B cell (primary cell): Measurements from ENCODE around the gene AKIRIN1. TPM values are rescaled to one million over a fixed set of nuclear protein-coding genes. Genes with fewer than 3 reads are reported as not detected.
A peak's percentile ranks its signal among the peaks of the same experiment; 100 is the strongest.

Experiments
- ATAC-seq: fragments of 200-7000 bp; cut with Tn5 transposase; one replicate; pipeline ENCODE4 v1.10.0; 2021; ENCODE audit warnings: low read depth, mild to moderate bottlenecking, moderate number of reproducible peaks, moderate library complexity
- CTCF ChIA-PET: fragments of 350-600 bp; sonication (Branson Sonifier 250); formaldehyde crosslinking; loops from one replicate; lab custom pipeline; 2021; ENCODE audit warnings: antibody characterized with exemption, inconsistent platforms; lab: Charles Lee
- POLR2A ChIA-PET: fragments of 350-600 bp; sonication (Branson Sonifier 250); formaldehyde crosslinking; loops from one replicate; lab custom pipeline; 2021; ENCODE audit warnings: antibody characterized with exemption; lab: Charles Lee
- DNase-seq: peaks from one replicate; pipeline ENCODE4 v3.0.0; 2013
- H2AFZ ChIP-seq: 2 replicates; pipeline ENCODE4 v1.6.1; 2012; ENCODE audit warnings: mild to moderate bottlenecking, low read depth, low read length; ENCODE audit not compliant: insufficient read depth, poor library complexity, severe bottlenecking
- H3K27ac ChIP-seq, 2 donors: 1 replicate in 1 of 2; 2 replicates in 1 of 2; pipeline ENCODE4 v1.5.1; 2012 to 2013; ENCODE audit warnings: low read length in 2 of 2, mild to moderate bottlenecking in 2 of 2, moderate library complexity in 1 of 2
- H3K27me3 ChIP-seq, 4 experiments: fragments of 200-600 bp in 1 of 4; sonication (generic) in 1 of 4; replicated peaks in 1 of 4; 1 replicate in 2 of 4; 2 replicates in 2 of 4; pipeline versions ENCODE4 v1.6.1 to v1.7.0; 2013 to 2016; ENCODE audit warnings: low read length in 3 of 4, mild to moderate bottlenecking in 2 of 4, mixed read lengths in 1 of 4, moderate library complexity in 1 of 4; ENCODE audit not compliant: insufficient read depth in 4 of 4, control insufficient read depth in 3 of 4; ENCODE audit errors: control extremely low read depth in 1 of 4
- H3K36me3 ChIP-seq, 2 experiments: replicated peaks in 1 of 2; 1 replicate in 1 of 2; 2 replicates in 1 of 2; pipeline versions ENCODE4 v1.6.1 to v1.7.1; 2013; ENCODE audit warnings: low read length in 1 of 2; ENCODE audit not compliant: insufficient read depth in 2 of 2, control insufficient read depth in 1 of 2; ENCODE audit errors: control extremely low read depth in 1 of 2, extremely low read depth in 1 of 2
- H3K4me1 ChIP-seq, 2 donors: fragments of 200-600 bp in 1 of 2; sonication (generic) in 1 of 2; 1 replicate in 1 of 2; 2 replicates in 1 of 2; pipeline versions ENCODE4 v1.5.1 to v1.6.1; 2013 to 2017; ENCODE audit warnings: low read length in 2 of 2; ENCODE audit not compliant: control insufficient read depth in 2 of 2, insufficient read depth in 2 of 2
- H3K4me2 ChIP-seq: replicated peaks from 2 replicates; pipeline ENCODE3; 2012; ENCODE audit warnings: mild to moderate bottlenecking, low read depth, low read length; ENCODE audit not compliant: poor library complexity, severe bottlenecking
- H3K4me3 ChIP-seq, 5 experiments: fragments of 200-600 bp in 1 of 5; sonication (generic) in 1 of 5; 1 replicate in 3 of 5; 2 replicates in 2 of 5; pipeline versions ENCODE4 v1.5.1 to v1.7.0; 2011 to 2016; ENCODE audit warnings: low read length in 4 of 5, mild to moderate bottlenecking in 4 of 5, low read depth in 2 of 5, control low read depth in 1 of 5, moderate library complexity in 1 of 5; ENCODE audit not compliant: insufficient read depth in 1 of 5; ENCODE audit errors: control extremely low read depth in 1 of 5, extremely low read depth in 1 of 5
- H3K79me2 ChIP-seq: fragments of 200-600 bp; sonication (generic); one replicate; pipeline ENCODE4 v1.6.0; 2016; ENCODE audit warnings: low read length; ENCODE audit not compliant: control insufficient read depth, insufficient read depth
- H3K9ac ChIP-seq: fragments of 200-600 bp; sonication (generic); 2 replicates; pipeline ENCODE4 v1.6.1; 2017; ENCODE audit warnings: mild to moderate bottlenecking, low read length, moderate library complexity
- H3K9me3 ChIP-seq, 3 donors: one replicate each; pipeline versions ENCODE4 v1.6.1 to v1.7.1; 2013; ENCODE audit warnings: low read length in 2 of 3; ENCODE audit not compliant: control insufficient read depth in 2 of 3, insufficient read depth in 1 of 3; ENCODE audit errors: control extremely low read depth in 1 of 3
- H4K20me1 ChIP-seq: 2 replicates; pipeline ENCODE4 v1.6.0; 2012; ENCODE audit warnings: mild to moderate bottlenecking, low read length; ENCODE audit not compliant: insufficient read depth, control insufficient read depth, poor library complexity, severe bottlenecking
- H3K27ac Mint-ChIP-seq: one replicate; pipeline ENCODE4 v1.8.0; 2021; ENCODE audit warnings: mixed read lengths
- H3K27me3 Mint-ChIP-seq: one replicate; pipeline ENCODE4 v1.8.0; 2021; ENCODE audit warnings: mixed read lengths
- H3K4me1 Mint-ChIP-seq: one replicate; pipeline ENCODE4 v1.8.0; 2021; ENCODE audit warnings: mixed read lengths
- H3K4me3 Mint-ChIP-seq: one replicate; pipeline ENCODE4 v1.8.0; 2021; ENCODE audit warnings: mixed read lengths
- H3K9me3 Mint-ChIP-seq: one replicate; pipeline ENCODE4 v1.8.0; 2022; ENCODE audit warnings: mixed read lengths; ENCODE audit not compliant: insufficient read depth
- EZH2 ChIP-seq: IDR thresholded peaks from 2 replicates; pipeline ENCODE4 v1.6.1; 2012; ENCODE audit warnings: borderline replicate concordance, low read depth, mild to moderate bottlenecking, moderate library complexity, low read length; ENCODE audit not compliant: insufficient read depth, poor library complexity, severe bottlenecking
- WGBS: methylation state at CpG from one replicate; pipeline ENCODE4 v1.1.5; 2013; ENCODE audit warnings: missing lambda C conversion rate; ENCODE audit not compliant: insufficient coverage; 5-methylcytosine and 5-hydroxymethylcytosine counted together
- intact Hi-C: fragments of 100-400 bp; cut with micrococcal nuclease; formaldehyde crosslinking; loops from one replicate; pipeline ENCODE4 v1.10.0; 2022
- polyA plus RNA-seq: library from polyadenylated mRNA; depleted of rRNA; stranded (reverse); fragments of >200 nt; gene quantifications from 2 replicates; pipeline ENCODE4 v1.2.3, GENCODE V29; 2012
- total RNA-seq, 2 donors: library from RNA; stranded (reverse); fragments of 120-200 nt in 1 of 2; gene quantifications; 1 replicate in 1 of 2; 2 replicates in 1 of 2; pipeline versions ENCODE4 v1.2.3 to v1.2.4, GENCODE V29; 2013 to 2022
- TF ChIP-seq, protein P1 (sequence below): fragments of 200-600 bp; IDR thresholded peaks from one replicate; pipeline ENCODE4 v1.8.0; 2022; ENCODE audit warnings: antibody characterized with exemption, mild to moderate bottlenecking

AKIRIN1 gene
- total and polyA plus RNA-seq, 2 donors (not counting 1 experiment from before 2014, with no cell fraction given): 36.5 to 59.7 TPM

GRCh38 chr1:39036678-39037077 lies 45.6 kb downstream of the AKIRIN1 start:
- no peak for TF ChIP-seq EZH2
- TF ChIP-seq, protein P1, sequence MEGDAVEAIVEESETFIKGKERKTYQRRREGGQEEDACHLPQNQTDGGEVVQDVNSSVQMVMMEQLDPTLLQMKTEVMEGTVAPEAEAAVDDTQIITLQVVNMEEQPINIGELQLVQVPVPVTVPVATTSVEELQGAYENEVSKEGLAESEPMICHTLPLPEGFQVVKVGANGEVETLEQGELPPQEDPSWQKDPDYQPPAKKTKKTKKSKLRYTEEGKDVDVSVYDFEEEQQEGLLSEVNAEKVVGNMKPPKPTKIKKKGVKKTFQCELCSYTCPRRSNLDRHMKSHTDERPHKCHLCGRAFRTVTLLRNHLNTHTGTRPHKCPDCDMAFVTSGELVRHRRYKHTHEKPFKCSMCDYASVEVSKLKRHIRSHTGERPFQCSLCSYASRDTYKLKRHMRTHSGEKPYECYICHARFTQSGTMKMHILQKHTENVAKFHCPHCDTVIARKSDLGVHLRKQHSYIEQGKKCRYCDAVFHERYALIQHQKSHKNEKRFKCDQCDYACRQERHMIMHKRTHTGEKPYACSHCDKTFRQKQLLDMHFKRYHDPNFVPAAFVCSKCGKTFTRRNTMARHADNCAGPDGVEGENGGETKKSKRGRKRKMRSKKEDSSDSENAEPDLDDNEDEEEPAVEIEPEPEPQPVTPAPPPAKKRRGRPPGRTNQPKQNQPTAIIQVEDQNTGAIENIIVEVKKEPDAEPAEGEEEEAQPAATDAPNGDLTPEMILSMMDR: no peak
- Mint-ChIP-seq H3K4me3 (no peak overlapping the region), H3K27me3 (no peaks in the 10 kb centered on the region), H3K9me3 (no peaks in the 10 kb centered on the region), H3K4me1 (peaks cover 4% of the 10 kb centered on the region), H3K27ac (no peak overlapping the region)
- ChIA-PET CTCF (no interaction called here), POLR2A (no interaction called here)
- ATAC-seq: no peak
- peaks cover 4% of the 10 kb centered on the region for H4K20me1 ChIP-seq
- H3K36me3 ChIP-seq: peaks cover 5 to 19% of the 10 kb centered on the region in 2 experiments
- H3K27me3 ChIP-seq: no peaks in the 10 kb centered on the region
- no peak overlapping the region for H3K9ac ChIP-seq
- no peaks in the 10 kb centered on the region for H3K4me1 ChIP-seq
- H3K9me3 ChIP-seq: no peaks in the 10 kb centered on the region
- no peak overlapping the region for H2AFZ ChIP-seq
- H3K27ac ChIP-seq: no peak overlapping the region
- no peak overlapping the region for H3K4me3 ChIP-seq
- intact Hi-C loops: no loop called here
- DNase-seq: no peak
- WGBS: 92% methylated on average over 4 of the region's 5 CpGs
- no peak overlapping the region for H3K4me2 ChIP-seq
- H3K79me2 ChIP-seq: no peaks in the 10 kb centered on the region

- H3K27me3 ChIP-seq: no peaks in the 10 kb centered on the region
- intact Hi-C loops: no loop called here
- H3K4me3 Mint-ChIP-seq: no peak overlapping the region
- no CpG with 5 or more reads among the region's 3 CpGs for WGBS
- H3K27ac ChIP-seq: peak overlapping the region in 1 of 2 donors; percentile 46
- H2AFZ ChIP-seq: no peak overlapping the region
- TF ChIP-seq, protein P1: no peak
- no peak for TF ChIP-seq EZH2
- no peaks in the 10 kb centered on the region for H4K20me1 ChIP-seq
- H3K9ac ChIP-seq: no peak overlapping the region
- H3K9me3 ChIP-seq: no peaks in the 10 kb centered on the region
- no peaks in the 10 kb centered on the region for H3K27me3 Mint-ChIP-seq
- H3K4me2 ChIP-seq: no peak overlapping the region
- POLR2A ChIA-PET: interaction anchor here (0.6 kb wide), 1 partner anchor 7 kb away, joined by 5 read pairs; no protein-coding TSS in a partner anchor
- no peaks in the 10 kb centered on the region for H3K9me3 Mint-ChIP-seq
- H3K27ac Mint-ChIP-seq: peak overlapping the region; percentile 4
- peaks cover 3 to 15% of the 10 kb centered on the region in 2 donors for H3K4me1 ChIP-seq
- H3K79me2 ChIP-seq: no peaks in the 10 kb centered on the region
- DNase-seq (no peak), ATAC-seq (no peak)
- CTCF ChIA-PET: no interaction called here
- H3K36me3 ChIP-seq: peaks cover 0 to under 1% of the 10 kb centered on the region in 2 experiments
- H3K4me3 ChIP-seq: no peak overlapping the region
- peaks cover 18% of the 10 kb centered on the region for H3K4me1 Mint-ChIP-seq
These were observed 52.4 kb downstream of the AKIRIN1 start for GRCh38 chr1:39043513-39043912.
